ENCODE results near the gene IQSEC1. TPM values are rescaled to one million over a fixed set of nuclear protein-coding genes. Genes with fewer than 3 reads are reported as not detected.

The IQSEC1 gene
- total and polyA plus RNA-seq, 2 donors (not counting 1 experiment from before 2014, with no cell fraction given), result 96.7 to 222 TPM

DNA sequence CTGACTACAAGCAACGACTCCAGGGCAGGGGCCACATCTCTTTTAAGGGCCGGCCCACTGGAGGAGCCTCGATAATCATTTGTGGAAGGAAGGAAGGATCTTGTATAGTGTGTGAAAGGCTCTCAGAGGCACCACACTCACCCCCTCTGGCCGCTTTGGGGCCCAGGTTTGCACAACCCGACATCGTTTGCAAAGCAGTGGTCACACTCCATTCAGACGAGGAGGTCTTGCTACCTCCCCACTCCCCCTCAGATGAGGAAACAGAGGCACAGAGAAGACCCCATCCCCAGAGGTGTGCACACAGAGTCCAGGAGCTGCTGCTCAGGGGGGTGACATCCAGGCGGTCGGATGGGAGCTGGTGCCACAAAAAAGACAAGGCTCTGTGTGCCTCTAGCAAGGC lies 29.6 kb downstream of the IQSEC1 start:
- H3K4me1 Mint-ChIP-seq, result peaks cover 62% of the 10 kb centered on the region
- H3K9me3 Mint-ChIP-seq (ENCODE audit: insufficient read depth), result no peaks in the 10 kb centered on the region
- Histone ChIP-seq H3K4me3 (ENCODE audit: control extremely low read depth in 1 of 5, extremely low read depth in 1 of 5, insufficient read depth in 1 of 5, low read depth in 2 of 5, low read length in 4 of 5) (no peak overlapping the region), H2AFZ (ENCODE audit: insufficient read depth, low read depth, low read length, poor library complexity, severe bottlenecking) (no peak overlapping the region), H3K79me2 (ENCODE audit: control insufficient read depth, insufficient read depth, low read length) (peaks cover 72% of the 10 kb centered on the region), H4K20me1 (ENCODE audit: control insufficient read depth, insufficient read depth, low read length, poor library complexity, severe bottlenecking) (no peaks in the 10 kb centered on the region), H3K9ac (ENCODE audit: low read length) (no peak overlapping the region), H3K27me3 (replicated peaks in 1 of 4; ENCODE audit: control extremely low read depth in 1 of 4, control insufficient read depth in 3 of 4, insufficient read depth in 4 of 4, low read length in 3 of 4) (no peaks in the 10 kb centered on the region), H3K27ac (ENCODE audit: low read length in 2 of 2) (no peak overlapping the region), H3K9me3 (ENCODE audit: control extremely low read depth in 1 of 3, control insufficient read depth in 2 of 3, insufficient read depth in 1 of 3, low read length in 2 of 3) (no peaks in the 10 kb centered on the region), H3K4me2 (replicated peaks; ENCODE audit: low read depth, low read length, poor library complexity, severe bottlenecking) (no peak overlapping the region), H3K4me1 (ENCODE audit: control insufficient read depth in 2 of 2, insufficient read depth in 2 of 2, low read length in 2 of 2) (peaks cover 58 to 60% of the 10 kb centered on the region in 2 donors), H3K36me3 (replicated peaks in 1 of 2; ENCODE audit: control extremely low read depth in 1 of 2, control insufficient read depth in 1 of 2, extremely low read depth in 1 of 2, insufficient read depth in 2 of 2, low read length in 1 of 2) (peaks cover 0 to 7% of the 10 kb centered on the region in 2 experiments)
- TF ChIP-seq EZH2 (IDR thresholded peaks at IDR 0.05; ENCODE audit: borderline replicate concordance, insufficient read depth, low read depth, low read length, poor library complexity, severe bottlenecking), result no peak
- peak overlapping the region; percentile 67 for H3K27ac Mint-ChIP-seq
- 99% methylated on average over 6 of the region's 9 CpGs for WGBS (ENCODE audit: insufficient coverage)
- ATAC-seq (ENCODE audit: low read depth) (no peak), DNase-seq (no peak)
- POLR2A ChIA-PET, result interaction anchor here (0.7 to 1.4 kb wide), 2 partner anchors 28 to 29 kb away, joined by 3 read pairs; no protein-coding TSS in a partner anchor
- no peak overlapping the region for H3K4me3 Mint-ChIP-seq
- no peaks in the 10 kb centered on the region for H3K27me3 Mint-ChIP-seq
- CTCF ChIA-PET, result interaction anchor here (1.6 to 4.6 kb wide), 2 partner anchors 23 to 29 kb away, joined by 6 to 32 read pairs; no protein-coding TSS in a partner anchor
- intact Hi-C loops (cut with micrococcal nuclease), result no loop called here

GRCh38 chr3:13042715-13043271 lies 30.4 kb downstream of the IQSEC1 start:
- Mint-ChIP-seq H3K27ac (no peak overlapping the region), H3K4me1 (peaks cover 54% of the 10 kb centered on the region), H3K4me3 (no peak overlapping the region), H3K27me3 (no peaks in the 10 kb centered on the region), H3K9me3 (ENCODE audit: insufficient read depth) (no peaks in the 10 kb centered on the region)
- Histone ChIP-seq H3K9ac (ENCODE audit: low read length) (no peak overlapping the region), H3K27ac (ENCODE audit: low read length in 2 of 2) (no peak overlapping the region), H3K4me2 (replicated peaks; ENCODE audit: low read depth, low read length, poor library complexity, severe bottlenecking) (no peak overlapping the region), H4K20me1 (ENCODE audit: control insufficient read depth, insufficient read depth, low read length, poor library complexity, severe bottlenecking) (no peaks in the 10 kb centered on the region), H3K79me2 (ENCODE audit: control insufficient read depth, insufficient read depth, low read length) (peaks cover 69% of the 10 kb centered on the region), H3K4me1 (ENCODE audit: control insufficient read depth in 2 of 2, insufficient read depth in 2 of 2, low read length in 2 of 2) (peaks cover 49 to 52% of the 10 kb centered on the region in 2 donors), H2AFZ (ENCODE audit: insufficient read depth, low read depth, low read length, poor library complexity, severe bottlenecking) (no peak overlapping the region), H3K36me3 (replicated peaks in 1 of 2; ENCODE audit: control extremely low read depth in 1 of 2, control insufficient read depth in 1 of 2, extremely low read depth in 1 of 2, insufficient read depth in 2 of 2, low read length in 1 of 2) (peaks cover 0 to 7% of the 10 kb centered on the region in 2 experiments), H3K27me3 (replicated peaks in 1 of 4; ENCODE audit: control extremely low read depth in 1 of 4, control insufficient read depth in 3 of 4, insufficient read depth in 4 of 4, low read length in 3 of 4) (no peaks in the 10 kb centered on the region), H3K4me3 (ENCODE audit: control extremely low read depth in 1 of 5, extremely low read depth in 1 of 5, insufficient read depth in 1 of 5, low read depth in 2 of 5, low read length in 4 of 5) (no peak overlapping the region), H3K9me3 (ENCODE audit: control extremely low read depth in 1 of 3, control insufficient read depth in 2 of 3, insufficient read depth in 1 of 3, low read length in 2 of 3) (no peaks in the 10 kb centered on the region)
- 95% methylated on average over 20 of the region's 20 CpGs for WGBS (ENCODE audit: insufficient coverage)
- no peak for DNase-seq
- intact Hi-C loops (cut with micrococcal nuclease), result no loop called here
- POLR2A ChIA-PET, result interaction anchor here (0.9 to 1.4 kb wide), 2 partner anchors 20 to 27 kb away, joined by 3 to 4 read pairs; no protein-coding TSS in a partner anchor
- no peak for ATAC-seq (ENCODE audit: low read depth)
- CTCF ChIA-PET, result no interaction called here
- TF ChIP-seq, protein P1, sequence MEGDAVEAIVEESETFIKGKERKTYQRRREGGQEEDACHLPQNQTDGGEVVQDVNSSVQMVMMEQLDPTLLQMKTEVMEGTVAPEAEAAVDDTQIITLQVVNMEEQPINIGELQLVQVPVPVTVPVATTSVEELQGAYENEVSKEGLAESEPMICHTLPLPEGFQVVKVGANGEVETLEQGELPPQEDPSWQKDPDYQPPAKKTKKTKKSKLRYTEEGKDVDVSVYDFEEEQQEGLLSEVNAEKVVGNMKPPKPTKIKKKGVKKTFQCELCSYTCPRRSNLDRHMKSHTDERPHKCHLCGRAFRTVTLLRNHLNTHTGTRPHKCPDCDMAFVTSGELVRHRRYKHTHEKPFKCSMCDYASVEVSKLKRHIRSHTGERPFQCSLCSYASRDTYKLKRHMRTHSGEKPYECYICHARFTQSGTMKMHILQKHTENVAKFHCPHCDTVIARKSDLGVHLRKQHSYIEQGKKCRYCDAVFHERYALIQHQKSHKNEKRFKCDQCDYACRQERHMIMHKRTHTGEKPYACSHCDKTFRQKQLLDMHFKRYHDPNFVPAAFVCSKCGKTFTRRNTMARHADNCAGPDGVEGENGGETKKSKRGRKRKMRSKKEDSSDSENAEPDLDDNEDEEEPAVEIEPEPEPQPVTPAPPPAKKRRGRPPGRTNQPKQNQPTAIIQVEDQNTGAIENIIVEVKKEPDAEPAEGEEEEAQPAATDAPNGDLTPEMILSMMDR (IDR thresholded peaks at IDR 0.05), result no peak
- TF ChIP-seq EZH2 (IDR thresholded peaks at IDR 0.05; ENCODE audit: borderline replicate concordance, insufficient read depth, low read depth, low read length, poor library complexity, severe bottlenecking), result no peak
